Measurements from ENCODE around the gene TADA3.
A peak's percentile ranks its signal among the peaks of the same experiment; 100 is the strongest.

The TADA3 gene

DNA sequence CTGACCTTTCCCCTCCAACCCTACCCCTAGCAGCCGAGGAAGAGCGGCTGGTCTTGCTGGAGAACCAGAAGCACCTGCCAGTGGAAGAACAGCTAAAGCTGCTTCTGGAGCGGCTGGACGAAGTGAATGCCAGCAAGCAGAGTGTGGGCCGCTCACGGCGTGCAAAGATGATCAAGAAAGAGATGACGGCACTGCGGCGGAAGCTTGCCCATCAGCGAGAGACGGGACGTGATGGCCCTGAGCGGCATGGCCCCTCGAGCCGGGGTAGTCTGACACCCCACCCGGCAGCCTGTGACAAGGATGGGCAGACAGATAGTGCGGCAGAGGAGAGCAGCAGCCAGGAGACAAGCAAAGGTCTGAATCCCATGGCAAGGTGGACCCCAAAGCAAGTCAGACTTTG lies 48.7 kb downstream of the TADA3 start:
- H3K9me3 Mint-ChIP-seq = no peaks in the 10 kb centered on the region
- no peak overlapping the region for H3K4me3 Mint-ChIP-seq
- H3K36me3 Mint-ChIP-seq = peaks cover 100% of the 10 kb centered on the region
- H3K27ac Mint-ChIP-seq = peak overlapping the region; percentile 64
- peaks cover 28% of the 10 kb centered on the region for H3K4me1 Mint-ChIP-seq
- no peak for ATAC-seq
- DNase-seq (ENCODE audit: low spot score in 2 of 2) = no peak

- Mint-ChIP-seq H3K4me3 (no peak overlapping the region), H3K9me3 (no peaks in the 10 kb centered on the region), H3K27ac (no peak overlapping the region), H3K36me3 (peaks cover 100% of the 10 kb centered on the region), H3K4me1 (peaks cover 31% of the 10 kb centered on the region)
- DNase-seq (ENCODE audit: low spot score in 2 of 2) = no peak
- no peak for ATAC-seq
These were observed 49.7 kb downstream of the TADA3 start for GRCh38 chr3:9742560-9742959.

- no peak for DNase-seq (ENCODE audit: low spot score in 2 of 2)
- Mint-ChIP-seq H3K27ac (peak overlapping the region; percentile 79), H3K4me3 (no peak overlapping the region), H3K9me3 (no peaks in the 10 kb centered on the region), H3K36me3 (peaks cover 100% of the 10 kb centered on the region), H3K4me1 (peaks cover 32% of the 10 kb centered on the region)
- ATAC-seq = no peak
These were observed 53.1 kb downstream of the TADA3 start for GRCh38 chr3:9739181-9739580.

GRCh38 chr3:9736831-9737230 lies 55.4 kb downstream of the TADA3 start:
- Mint-ChIP-seq H3K9me3 (no peaks in the 10 kb centered on the region), H3K4me3 (no peak overlapping the region), H3K4me1 (peaks cover 53% of the 10 kb centered on the region), H3K27ac (peak overlapping the region; percentile 21), H3K36me3 (peaks cover 94% of the 10 kb centered on the region)
- no peak for DNase-seq (ENCODE audit: low spot score in 2 of 2)
- ATAC-seq = peak; percentile 58

- Mint-ChIP-seq H3K27ac (peak overlapping the region; percentile 98), H3K4me1 (peaks cover 52% of the 10 kb centered on the region), H3K36me3 (peaks cover 61% of the 10 kb centered on the region), H3K9me3 (no peaks in the 10 kb centered on the region), H3K4me3 (peak overlapping the region; percentile 82)
- DNase-seq (ENCODE audit: low spot score in 2 of 2) = no peak
- ATAC-seq = no peak
These were observed 59.5 kb downstream of the TADA3 start for GRCh38 chr3:9732740-9733115.

DNA sequence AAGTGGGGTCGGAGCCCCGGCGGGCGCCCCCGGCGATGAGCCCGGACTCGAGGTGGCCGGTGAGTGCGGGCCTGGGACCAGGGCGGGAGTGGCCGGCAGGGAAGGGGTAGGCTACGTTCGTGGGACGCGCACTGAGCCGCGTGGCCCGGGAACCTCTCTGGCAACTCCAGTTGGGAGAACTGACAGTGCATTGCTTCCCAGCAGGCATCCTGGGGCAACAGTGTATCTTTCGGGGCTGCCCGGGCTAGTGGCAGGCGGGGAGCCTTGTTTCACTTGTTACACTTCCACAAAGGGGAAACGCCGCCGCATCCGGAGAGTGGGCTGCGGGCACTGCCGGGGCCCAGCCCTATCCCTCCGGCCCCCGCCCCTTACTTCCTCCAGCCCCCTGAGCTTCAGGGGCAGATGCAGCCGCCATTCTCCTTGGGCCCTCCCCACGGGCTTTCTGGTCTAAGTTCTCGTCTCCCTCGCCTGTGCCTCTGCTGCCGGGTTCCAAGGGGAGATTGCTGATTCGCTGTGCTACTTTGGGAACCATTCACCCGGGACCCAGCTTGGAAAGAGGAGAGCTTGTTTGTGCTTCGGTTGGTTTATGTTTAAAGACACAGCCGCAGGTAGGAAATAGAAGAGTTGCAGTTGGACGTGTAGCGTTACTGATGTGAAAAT lies 60.1 kb downstream of the TADA3 start:
- Mint-ChIP-seq H3K36me3 (peaks cover 55% of the 10 kb centered on the region), H3K27ac (peak overlapping the region; percentile 98), H3K9me3 (no peaks in the 10 kb centered on the region), H3K4me3 (peak overlapping the region; percentile 82), H3K4me1 (peaks cover 57% of the 10 kb centered on the region)
- peak; percentile 1 for ATAC-seq
- peak; percentile 34 to 78 for DNase-seq (ENCODE audit: low spot score in 2 of 2)

DNA sequence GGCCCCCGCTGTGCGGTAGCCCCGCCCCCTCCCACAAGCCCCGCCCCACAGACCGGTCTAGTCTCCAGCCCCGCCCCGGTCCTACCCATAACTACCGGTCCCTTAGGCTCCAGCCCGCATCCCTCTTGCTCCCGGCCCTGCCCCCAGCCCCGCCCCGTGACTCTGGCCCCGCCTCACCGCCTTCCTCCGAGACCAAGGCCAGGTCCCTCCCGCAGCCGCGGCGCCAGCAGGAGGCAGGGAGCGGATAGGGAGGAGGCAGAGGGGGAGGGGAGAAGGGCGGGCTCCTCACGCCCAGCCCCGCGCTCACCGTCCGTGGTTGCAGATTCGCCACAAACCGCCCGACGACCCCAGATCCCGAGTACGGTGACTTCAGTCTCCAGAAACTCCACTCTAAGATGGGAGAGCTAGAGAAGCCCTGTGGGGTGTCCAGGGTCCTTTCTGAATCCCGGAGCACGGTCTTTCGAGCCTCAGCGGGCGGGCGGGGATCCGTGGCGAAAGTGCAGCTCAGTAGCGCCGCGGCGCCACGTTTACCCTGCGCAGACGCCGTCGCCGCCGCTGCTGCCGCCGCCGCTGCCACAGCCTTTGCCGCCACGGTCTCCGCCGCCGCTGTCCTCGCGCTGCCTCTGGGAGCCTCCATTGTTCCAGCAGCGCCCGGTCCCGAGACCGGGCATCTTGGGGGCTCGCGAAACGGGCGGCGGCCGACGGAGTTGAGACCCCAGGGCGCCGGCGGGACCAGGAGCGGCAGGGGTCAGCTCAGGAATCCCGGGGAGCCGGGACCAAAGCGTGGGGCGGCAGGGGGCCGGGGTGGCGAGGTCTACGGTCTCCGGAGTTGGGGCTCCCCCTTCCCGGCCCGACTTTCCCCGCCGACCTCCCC lies 60.8 kb downstream of the TADA3 start, which contains the start of gene BRPF1:
Gene BRPF1, plus strand, starts transcription at position 530 of the 874 bp plus-strand sequence. CDS start 2,406 bp downstream, outside the sequence.
- Mint-ChIP-seq H3K27ac (peak within 1 kb of the TSS; percentile 98), H3K36me3 (peaks cover 48% of the 10 kb centered on the region), H3K4me3 (peak within 1 kb of the TSS; percentile 82), H3K9me3 (no peaks in the 10 kb centered on the region), H3K4me1 (peaks cover 57% of the 10 kb centered on the region)
- DNase-seq (ENCODE audit: low spot score in 2 of 2) (peak; percentile 94 to 96), ATAC-seq (peak; percentile 96)

DNA sequence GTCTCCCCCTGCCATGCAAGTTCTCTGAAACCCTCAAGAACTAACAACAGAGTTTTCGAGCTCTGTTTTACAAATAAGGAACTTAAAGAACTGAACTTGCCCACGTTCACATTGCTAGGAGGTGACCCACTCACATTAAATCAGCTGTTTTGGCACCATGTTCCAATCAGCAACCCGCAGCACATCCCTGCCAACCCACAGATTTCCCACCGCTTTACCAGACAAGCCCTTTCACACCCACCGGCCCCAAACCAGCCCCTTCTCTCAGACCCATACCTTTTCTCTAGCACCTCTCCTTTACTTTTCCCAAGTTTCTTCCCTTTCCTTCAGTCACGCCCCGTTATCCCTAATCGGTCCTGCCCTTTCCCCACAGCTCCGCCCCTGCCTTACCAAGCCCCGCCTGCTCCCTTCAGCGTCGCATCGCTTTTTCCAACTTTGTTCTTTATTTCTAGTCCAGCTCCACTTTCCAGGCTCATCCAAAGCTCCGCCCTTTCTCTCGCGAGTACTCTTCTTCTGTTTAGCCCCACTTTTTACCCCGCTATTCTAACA lies 61.5 kb downstream of the TADA3 start:
- Mint-ChIP-seq H3K36me3 (peaks cover 41% of the 10 kb centered on the region), H3K9me3 (no peaks in the 10 kb centered on the region), H3K27ac (peak overlapping the region; percentile 98), H3K4me1 (peaks cover 52% of the 10 kb centered on the region), H3K4me3 (peak overlapping the region; percentile 82)
- ATAC-seq (peak; percentile 58), DNase-seq (ENCODE audit: low spot score in 2 of 2) (no peak)
